Measurements from ENCODE around the gene RXRG. TPM values are rescaled to one million over a fixed set of nuclear protein-coding genes. Genes with fewer than 3 reads are reported as not detected.

The RXRG gene
- polyA plus RNA-seq (2013, experiment 1 of 2): 0.01 TPM
- polyA plus RNA-seq (2013, experiment 2 of 2): not detected

GRCh38 chr1:165444897-165445370, at the start of gene RXRG:
Gene RXRG (minus strand): TSS chr1:165445126. CDS start chr1:165444893, 233 bp downstream.
- Histone ChIP-seq H3K23ac (ENCODE audit: low read depth, low read length, poor library complexity) (no peak within 1 kb of the TSS), H2BK5ac (ENCODE audit: low read length) (no peak within 1 kb of the TSS), H3K4me3 (ENCODE audit: low read length in 2 of 2) (no peak within 1 kb of the TSS), H2BK12ac (ENCODE audit: low read length) (no peak within 1 kb of the TSS), H3K14ac (ENCODE audit: low read length) (peak within 1 kb of the TSS; percentile 39), H2BK15ac (ENCODE audit: low read length) (no peak within 1 kb of the TSS), H3K36me3 (replicated peaks in 1 of 2; ENCODE audit: control insufficient read depth in 2 of 2, insufficient read depth in 2 of 2, low read length in 2 of 2) (no peaks in the 10 kb centered on the region), H3K4me2 (ENCODE audit: insufficient read depth, low read length, poor library complexity, severe bottlenecking) (peak within 1 kb of the TSS; percentile 69), H2AFZ (ENCODE audit: low read length) (peak within 1 kb of the TSS; percentile 79), H3K18ac (ENCODE audit: low read length) (peak within 1 kb of the TSS; percentile 63), H3K27ac (replicated peaks; ENCODE audit: low read length) (no peak within 1 kb of the TSS), H2BK120ac (ENCODE audit: low read depth, low read length) (no peak within 1 kb of the TSS), H3K4ac (ENCODE audit: low read length) (no peak within 1 kb of the TSS), H3K79me1 (ENCODE audit: low read depth, low read length) (no peaks in the 10 kb centered on the region), H4K91ac (ENCODE audit: low read depth, low read length, poor library complexity) (no peak within 1 kb of the TSS), H3K9me3 (replicated peaks in 1 of 2; ENCODE audit: control insufficient read depth in 2 of 2, insufficient read depth in 1 of 2, low read depth in 1 of 2, low read length in 2 of 2) (no peaks in the 10 kb centered on the region), H3K27me3 (ENCODE audit: control insufficient read depth in 3 of 3, insufficient read depth in 3 of 3, low read depth in 1 of 3, low read length in 3 of 3) (peaks cover 0 to 53% (median 21%) of the 10 kb centered on the region in 3 experiments), H3K4me1 (ENCODE audit: control insufficient read depth in 2 of 2, insufficient read depth in 1 of 2, low read depth in 1 of 2, low read length in 2 of 2) (peaks cover 0 to 21% of the 10 kb centered on the region in 2 donors), H4K8ac (ENCODE audit: low read depth, low read length) (no peak within 1 kb of the TSS), H2AK5ac (ENCODE audit: low read depth, low read length) (no peak within 1 kb of the TSS), H3K9ac (ENCODE audit: low read depth, low read length, poor library complexity) (peak within 1 kb of the TSS; percentile 26)
- DNase-seq (ENCODE audit: low spot score): peak; percentile 52
- no CpG with 5 or more reads among the region's 33 CpGs for WGBS, 2 donors (ENCODE audit: extremely low coverage in 2 of 2, insufficient read length in 2 of 2, insufficient replicate concordance in 1 of 2)

GRCh38 chr1:165492845-165493373, 48.0 kb upstream of the RXRG start:
- no peaks in the 10 kb centered on the region for H3K4me1 ChIP-seq (ENCODE audit: control insufficient read depth in 2 of 2, insufficient read depth in 1 of 2, low read depth in 1 of 2, low read length in 2 of 2)
- H2BK5ac ChIP-seq (ENCODE audit: low read length): no peak overlapping the region
- H2BK12ac ChIP-seq (ENCODE audit: low read length): no peak overlapping the region
- no peak overlapping the region for H3K4me3 ChIP-seq (ENCODE audit: low read length in 2 of 2)
- no peaks in the 10 kb centered on the region for H3K36me3 ChIP-seq (replicated peaks in 1 of 2; ENCODE audit: control insufficient read depth in 2 of 2, insufficient read depth in 2 of 2, low read length in 2 of 2)
- no CpG with 5 or more reads among the region's 6 CpGs for WGBS, 2 donors (ENCODE audit: extremely low coverage in 2 of 2, insufficient read length in 2 of 2, insufficient replicate concordance in 1 of 2)
- no peak overlapping the region for H3K23ac ChIP-seq (ENCODE audit: low read depth, low read length, poor library complexity)
- H3K18ac ChIP-seq (ENCODE audit: low read length): no peak overlapping the region
- H4K8ac ChIP-seq (ENCODE audit: low read depth, low read length): no peak overlapping the region
- no peaks in the 10 kb centered on the region for H3K9me3 ChIP-seq (replicated peaks in 1 of 2; ENCODE audit: control insufficient read depth in 2 of 2, insufficient read depth in 1 of 2, low read depth in 1 of 2, low read length in 2 of 2)
- no peak overlapping the region for H2BK15ac ChIP-seq (ENCODE audit: low read length)
- no peak overlapping the region for H4K91ac ChIP-seq (ENCODE audit: low read depth, low read length, poor library complexity)
- H2AK5ac ChIP-seq (ENCODE audit: low read depth, low read length): no peak overlapping the region
- H3K4me2 ChIP-seq (ENCODE audit: insufficient read depth, low read length, poor library complexity, severe bottlenecking): no peak overlapping the region
- no peak overlapping the region for H3K27ac ChIP-seq (replicated peaks; ENCODE audit: low read length)
- H3K79me1 ChIP-seq (ENCODE audit: low read depth, low read length): no peaks in the 10 kb centered on the region
- no peak for DNase-seq (ENCODE audit: low spot score)
- H2AFZ ChIP-seq (ENCODE audit: low read length): no peak overlapping the region
- H3K14ac ChIP-seq (ENCODE audit: low read length): no peak overlapping the region
- H3K4ac ChIP-seq (ENCODE audit: low read length): no peak overlapping the region
- H3K9ac ChIP-seq (ENCODE audit: low read depth, low read length, poor library complexity): no peak overlapping the region
- H2BK120ac ChIP-seq (ENCODE audit: low read depth, low read length): no peak overlapping the region
- H3K27me3 ChIP-seq (ENCODE audit: control insufficient read depth in 3 of 3, insufficient read depth in 3 of 3, low read depth in 1 of 3, low read length in 3 of 3): no peaks in the 10 kb centered on the region

- Histone ChIP-seq H2AFZ (ENCODE audit: low read length) (no peak overlapping the region), H3K14ac (ENCODE audit: low read length) (no peak overlapping the region), H3K27ac (replicated peaks; ENCODE audit: low read length) (no peak overlapping the region), H4K8ac (ENCODE audit: low read depth, low read length) (no peak overlapping the region), H3K9ac (ENCODE audit: low read depth, low read length, poor library complexity) (no peak overlapping the region), H2BK120ac (ENCODE audit: low read depth, low read length) (no peak overlapping the region), H3K36me3 (replicated peaks in 1 of 2; ENCODE audit: control insufficient read depth in 2 of 2, insufficient read depth in 2 of 2, low read length in 2 of 2) (no peaks in the 10 kb centered on the region), H3K4ac (ENCODE audit: low read length) (no peak overlapping the region), H3K18ac (ENCODE audit: low read length) (no peak overlapping the region), H3K23ac (ENCODE audit: low read depth, low read length, poor library complexity) (no peak overlapping the region), H3K4me2 (ENCODE audit: insufficient read depth, low read length, poor library complexity, severe bottlenecking) (no peak overlapping the region), H2BK12ac (ENCODE audit: low read length) (no peak overlapping the region), H3K4me1 (ENCODE audit: control insufficient read depth in 2 of 2, insufficient read depth in 1 of 2, low read depth in 1 of 2, low read length in 2 of 2) (no peaks in the 10 kb centered on the region), H2BK5ac (ENCODE audit: low read length) (no peak overlapping the region), H3K79me1 (ENCODE audit: low read depth, low read length) (no peaks in the 10 kb centered on the region), H4K91ac (ENCODE audit: low read depth, low read length, poor library complexity) (no peak overlapping the region), H3K9me3 (replicated peaks in 1 of 2; ENCODE audit: control insufficient read depth in 2 of 2, insufficient read depth in 1 of 2, low read depth in 1 of 2, low read length in 2 of 2) (no peaks in the 10 kb centered on the region), H3K27me3 (ENCODE audit: control insufficient read depth in 3 of 3, insufficient read depth in 3 of 3, low read depth in 1 of 3, low read length in 3 of 3) (no peaks in the 10 kb centered on the region), H2BK15ac (ENCODE audit: low read length) (no peak overlapping the region), H3K4me3 (ENCODE audit: low read length in 2 of 2) (no peak overlapping the region), H2AK5ac (ENCODE audit: low read depth, low read length) (no peak overlapping the region)
- no peak for DNase-seq (ENCODE audit: low spot score)
- no CpG with 5 or more reads among the region's 5 CpGs for WGBS, 2 donors (ENCODE audit: extremely low coverage in 2 of 2, insufficient read length in 2 of 2, insufficient replicate concordance in 1 of 2)
Observed at GRCh38 chr1:165490175-165490574, 45.2 kb upstream of the RXRG start.

- no peak overlapping the region for H2BK120ac ChIP-seq (ENCODE audit: low read depth, low read length)
- WGBS, 2 donors (ENCODE audit: extremely low coverage in 2 of 2, insufficient read length in 2 of 2, insufficient replicate concordance in 1 of 2): no CpG with 5 or more reads among the region's 1 CpG
Observed at GRCh38 chr1:165487921-165488320, 43.0 kb upstream of the RXRG start.

More at GRCh38 chr1:165487921-165488320, 43.0 kb upstream of the RXRG start:
- Histone ChIP-seq H3K4me2 (ENCODE audit: insufficient read depth, low read length, poor library complexity, severe bottlenecking) (no peak overlapping the region), H3K36me3 (replicated peaks in 1 of 2; ENCODE audit: control insufficient read depth in 2 of 2, insufficient read depth in 2 of 2, low read length in 2 of 2) (no peaks in the 10 kb centered on the region), H3K4ac (ENCODE audit: low read length) (no peak overlapping the region), H3K23ac (ENCODE audit: low read depth, low read length, poor library complexity) (no peak overlapping the region), H3K27me3 (ENCODE audit: control insufficient read depth in 3 of 3, insufficient read depth in 3 of 3, low read depth in 1 of 3, low read length in 3 of 3) (no peaks in the 10 kb centered on the region), H2BK12ac (ENCODE audit: low read length) (no peak overlapping the region), H3K27ac (replicated peaks; ENCODE audit: low read length) (no peak overlapping the region), H3K4me3 (ENCODE audit: low read length in 2 of 2) (no peak overlapping the region), H2AK5ac (ENCODE audit: low read depth, low read length) (no peak overlapping the region), H3K18ac (ENCODE audit: low read length) (no peak overlapping the region), H3K79me1 (ENCODE audit: low read depth, low read length) (no peaks in the 10 kb centered on the region), H3K9me3 (replicated peaks in 1 of 2; ENCODE audit: control insufficient read depth in 2 of 2, insufficient read depth in 1 of 2, low read depth in 1 of 2, low read length in 2 of 2) (no peaks in the 10 kb centered on the region), H3K4me1 (ENCODE audit: control insufficient read depth in 2 of 2, insufficient read depth in 1 of 2, low read depth in 1 of 2, low read length in 2 of 2) (peaks cover 0 to under 1% of the 10 kb centered on the region in 2 donors), H2BK5ac (ENCODE audit: low read length) (no peak overlapping the region), H3K9ac (ENCODE audit: low read depth, low read length, poor library complexity) (no peak overlapping the region), H3K14ac (ENCODE audit: low read length) (no peak overlapping the region), H4K8ac (ENCODE audit: low read depth, low read length) (no peak overlapping the region), H2BK15ac (ENCODE audit: low read length) (no peak overlapping the region), H2AFZ (ENCODE audit: low read length) (no peak overlapping the region), H4K91ac (ENCODE audit: low read depth, low read length, poor library complexity) (no peak overlapping the region)
- DNase-seq (ENCODE audit: low spot score): no peak
